ENCODE results near the gene FAM163A.

FAM163A gene

GRCh38 chr1:179779645-179780272 lies 36.7 kb downstream of the FAM163A start:
- no peaks in the 10 kb centered on the region for H3K9me2 ChIP-seq (replicated peaks; ENCODE audit: control insufficient read depth, low read length)
- H3K4me1 ChIP-seq (ENCODE audit: control insufficient read depth, low read length) = no peaks in the 10 kb centered on the region
- H3K4me2 ChIP-seq (ENCODE audit: low read length) = no peak overlapping the region
- H3K36me3 ChIP-seq (ENCODE audit: control insufficient read depth, low read length) = no peaks in the 10 kb centered on the region
- no peak for TF ChIP-seq EZH2phosphoT487 (IDR thresholded peaks at IDR 0.05; ENCODE audit: borderline replicate concordance, low read length)
- TF ChIP-seq, protein P1, sequence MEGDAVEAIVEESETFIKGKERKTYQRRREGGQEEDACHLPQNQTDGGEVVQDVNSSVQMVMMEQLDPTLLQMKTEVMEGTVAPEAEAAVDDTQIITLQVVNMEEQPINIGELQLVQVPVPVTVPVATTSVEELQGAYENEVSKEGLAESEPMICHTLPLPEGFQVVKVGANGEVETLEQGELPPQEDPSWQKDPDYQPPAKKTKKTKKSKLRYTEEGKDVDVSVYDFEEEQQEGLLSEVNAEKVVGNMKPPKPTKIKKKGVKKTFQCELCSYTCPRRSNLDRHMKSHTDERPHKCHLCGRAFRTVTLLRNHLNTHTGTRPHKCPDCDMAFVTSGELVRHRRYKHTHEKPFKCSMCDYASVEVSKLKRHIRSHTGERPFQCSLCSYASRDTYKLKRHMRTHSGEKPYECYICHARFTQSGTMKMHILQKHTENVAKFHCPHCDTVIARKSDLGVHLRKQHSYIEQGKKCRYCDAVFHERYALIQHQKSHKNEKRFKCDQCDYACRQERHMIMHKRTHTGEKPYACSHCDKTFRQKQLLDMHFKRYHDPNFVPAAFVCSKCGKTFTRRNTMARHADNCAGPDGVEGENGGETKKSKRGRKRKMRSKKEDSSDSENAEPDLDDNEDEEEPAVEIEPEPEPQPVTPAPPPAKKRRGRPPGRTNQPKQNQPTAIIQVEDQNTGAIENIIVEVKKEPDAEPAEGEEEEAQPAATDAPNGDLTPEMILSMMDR (IDR thresholded peaks at IDR 0.05; ENCODE audit: low read depth, low read length, poor library complexity, severe bottlenecking) = no peak
- H3K4me3 ChIP-seq (ENCODE audit: low read length) = no peak overlapping the region
- H3F3A ChIP-seq (ENCODE audit: control insufficient read depth, insufficient read depth) = no peaks in the 10 kb centered on the region
- no peaks in the 10 kb centered on the region for H3K79me2 ChIP-seq (ENCODE audit: control insufficient read depth, low read length)
- no peaks in the 10 kb centered on the region for H4K20me1 ChIP-seq (ENCODE audit: control insufficient read depth, insufficient read depth, low read depth, low read length)
- H3K27me3 ChIP-seq (ENCODE audit: control insufficient read depth, low read length) = no peaks in the 10 kb centered on the region
- no peaks in the 10 kb centered on the region for H3K9me3 ChIP-seq (ENCODE audit: control insufficient read depth, insufficient read depth, low read length)
- no peak overlapping the region for H3K27ac ChIP-seq (ENCODE audit: low read depth, low read length)

GRCh38 chr1:179781962-179782361 lies 38.9 kb downstream of the FAM163A start:
- Histone ChIP-seq H3K9me3 (ENCODE audit: control insufficient read depth, insufficient read depth, low read length) (no peaks in the 10 kb centered on the region), H3K9me2 (replicated peaks; ENCODE audit: control insufficient read depth, low read length) (no peaks in the 10 kb centered on the region), H3K79me2 (ENCODE audit: control insufficient read depth, low read length) (no peaks in the 10 kb centered on the region), H3K27me3 (ENCODE audit: control insufficient read depth, low read length) (peaks cover 13% of the 10 kb centered on the region), H3K4me3 (ENCODE audit: low read length) (no peak overlapping the region), H3K4me2 (ENCODE audit: low read length) (no peak overlapping the region), H3K4me1 (ENCODE audit: control insufficient read depth, low read length) (no peaks in the 10 kb centered on the region), H4K20me1 (ENCODE audit: control insufficient read depth, insufficient read depth, low read depth, low read length) (no peaks in the 10 kb centered on the region), H3K36me3 (ENCODE audit: control insufficient read depth, low read length) (no peaks in the 10 kb centered on the region), H3F3A (ENCODE audit: control insufficient read depth, insufficient read depth) (no peaks in the 10 kb centered on the region), H3K27ac (ENCODE audit: low read depth, low read length) (no peak overlapping the region)
- TF ChIP-seq, protein P1 (IDR thresholded peaks at IDR 0.05; ENCODE audit: low read depth, low read length, poor library complexity, severe bottlenecking) = no peak
- no peak for TF ChIP-seq EZH2phosphoT487 (IDR thresholded peaks at IDR 0.05; ENCODE audit: borderline replicate concordance, low read length)

DNA sequence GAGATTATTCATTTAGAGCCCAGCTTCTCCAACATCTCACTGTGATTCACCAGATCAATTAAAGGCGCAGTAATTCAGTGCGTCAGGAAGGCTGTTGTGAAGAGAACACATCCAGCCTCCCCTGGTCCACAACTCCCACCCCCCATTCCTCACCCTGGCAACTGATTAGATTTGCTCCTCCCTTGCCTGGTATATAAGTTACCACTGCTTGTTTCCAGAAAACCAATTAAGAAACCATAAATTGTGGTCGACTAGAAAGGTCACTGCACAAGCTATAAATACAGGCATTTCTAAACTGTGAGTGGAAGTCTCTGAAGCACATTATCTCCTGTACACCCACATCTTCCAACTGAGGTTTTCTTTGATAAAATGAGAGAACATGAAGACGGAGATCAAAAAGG lies 41.9 kb downstream of the FAM163A start:
- H3K4me3 ChIP-seq (ENCODE audit: low read length) = no peak overlapping the region
- H3K27ac ChIP-seq (ENCODE audit: low read depth, low read length) = no peak overlapping the region
- H3K79me2 ChIP-seq (ENCODE audit: control insufficient read depth, low read length) = no peaks in the 10 kb centered on the region
- no peaks in the 10 kb centered on the region for H3K36me3 ChIP-seq (ENCODE audit: control insufficient read depth, low read length)
- no peaks in the 10 kb centered on the region for H3K4me1 ChIP-seq (ENCODE audit: control insufficient read depth, low read length)
- no peaks in the 10 kb centered on the region for H3F3A ChIP-seq (ENCODE audit: control insufficient read depth, insufficient read depth)
- no peak overlapping the region for H3K4me2 ChIP-seq (ENCODE audit: low read length)
- H3K9me3 ChIP-seq (ENCODE audit: control insufficient read depth, insufficient read depth, low read length) = no peaks in the 10 kb centered on the region
- peaks cover 13% of the 10 kb centered on the region for H3K27me3 ChIP-seq (ENCODE audit: control insufficient read depth, low read length)
- no peaks in the 10 kb centered on the region for H4K20me1 ChIP-seq (ENCODE audit: control insufficient read depth, insufficient read depth, low read depth, low read length)
- H3K9me2 ChIP-seq (replicated peaks; ENCODE audit: control insufficient read depth, low read length) = no peaks in the 10 kb centered on the region
- TF ChIP-seq, protein P1 (IDR thresholded peaks at IDR 0.05; ENCODE audit: low read depth, low read length, poor library complexity, severe bottlenecking) = no peak
- TF ChIP-seq EZH2phosphoT487 (IDR thresholded peaks at IDR 0.05; ENCODE audit: borderline replicate concordance, low read length) = no peak

Data from DOHH2 (cell line).